HG02759 (cell line): Measurements from ENCODE around the gene ULK3.

ENCODE experiments used
- ATAC-seq: cut with Tn5 transposase; IDR thresholded peaks from one replicate; pipeline ENCODE4 v1.9.1; 2021; ENCODE audit warnings: mild to moderate bottlenecking, moderate library complexity; ENCODE audit not compliant: unreplicated experiment

Gene ULK3

GRCh38 chr15:74799856-74800558 is 42.9 kb downstream of the ULK3 start:
- ATAC-seq, result peak; percentile 73

- ATAC-seq, result no peak
These were observed 43.6 kb downstream of the ULK3 start for GRCh38 chr15:74799255-74799855.

GRCh38 chr15:74798388-74799254 is 44.3 kb downstream of the ULK3 start:
- no peak for ATAC-seq

- no peak for ATAC-seq
These were observed 46.9 kb downstream of the ULK3 start for GRCh38 chr15:74795966-74796625.

- ATAC-seq, result no peak
These were observed 48.0 kb downstream of the ULK3 start for GRCh38 chr15:74794970-74795349.

- ATAC-seq, result no peak
These were observed 48.5 kb downstream of the ULK3 start for GRCh38 chr15:74794248-74794969.

GRCh38 chr15:74793135-74794028 is 49.6 kb downstream of the ULK3 start:
- no peak for ATAC-seq

GRCh38 chr15:74792227-74793016 is 50.5 kb downstream of the ULK3 start:
- ATAC-seq, result no peak

- ATAC-seq, result no peak
These were observed 51.3 kb downstream of the ULK3 start for GRCh38 chr15:74791667-74792066.

GRCh38 chr15:74791007-74791406 is 51.9 kb downstream of the ULK3 start:
- ATAC-seq, result no peak

GRCh38 chr15:74790080-74790916 is 52.7 kb downstream of the ULK3 start:
- no peak for ATAC-seq

GRCh38 chr15:74789741-74790079 is 53.2 kb downstream of the ULK3 start:
- no peak for ATAC-seq

GRCh38 chr15:74789171-74789631 is 53.8 kb downstream of the ULK3 start:
- no peak for ATAC-seq

GRCh38 chr15:74788683-74789151 is 54.2 kb downstream of the ULK3 start:
- ATAC-seq, result peak; percentile 29

GRCh38 chr15:74788042-74788682 is 54.8 kb downstream of the ULK3 start:
- no peak for ATAC-seq

- peak; percentile 46 for ATAC-seq
These were observed 55.5 kb downstream of the ULK3 start for GRCh38 chr15:74787251-74788041.
